MM.1S (cell line): Measurements from ENCODE around the gene BTBD9.

ENCODE experiments used
- CTCF ChIP-seq: fragments of 300-600 bp; sonication (generic); IDR thresholded peaks from 2 replicates; pipeline ENCODE4 v1.5.1; 2016; ENCODE audit warnings: antibody characterized with exemption, low read length, mixed read lengths
- EZH2phosphoT487 ChIP-seq: fragments of 300-600 bp; sonication (generic); IDR thresholded peaks from 2 replicates; pipeline ENCODE4 v1.6.1; 2018; ENCODE audit warnings: antibody characterized with exemption, low read length

GRCh38 chr6:38584731-38585130 lies 55.0 kb downstream of the BTBD9 start:
- TF ChIP-seq CTCF (no peak), EZH2phosphoT487 (no peak)
